Uterus (tissue), 4 donors: Measurements from ENCODE around the gene PAOX. TPM values are rescaled to one million over a fixed set of nuclear protein-coding genes. Genes with fewer than 3 reads are reported as not detected.

Experiments used
- DNase-seq, 2 donors: peaks; one replicate each; pipeline ENCODE4 v3.0.0-alpha.2; 2019 to 2020
- H3K27ac ChIP-seq, 2 donors: fragments of 200-600 bp; sonication (generic); 1 replicate in 1 of 2; 2 replicates in 1 of 2; pipeline ENCODE4 v1.5.1; 2016 to 2018
- H3K27me3 ChIP-seq, 2 donors: fragments of 200-600 bp; sonication (generic); one replicate each; pipeline ENCODE4 v1.5.1; 2018 to 2019; ENCODE audit warnings: control low read depth in 1 of 2
- H3K36me3 ChIP-seq, 2 donors: fragments of 200-600 bp; sonication (generic); one replicate each; pipeline ENCODE4 v1.5.1; 2019; ENCODE audit warnings: control low read depth in 1 of 2
- H3K4me1 ChIP-seq, 2 donors: fragments of 200-600 bp; sonication (generic); one replicate each; pipeline ENCODE4 v1.5.1; 2018 to 2019; ENCODE audit warnings: control low read depth in 1 of 2
- H3K4me3 ChIP-seq, 2 donors: fragments of 200-600 bp; sonication (generic); 1 replicate in 1 of 2; 2 replicates in 1 of 2; pipeline ENCODE4 v1.5.1; 2018 to 2019; ENCODE audit warnings: mild to moderate bottlenecking in 1 of 2
- H3K9me3 ChIP-seq, 2 donors: fragments of 200-600 bp; sonication (generic); one replicate each; pipeline ENCODE4 v1.5.1; 2019; ENCODE audit warnings: control low read depth in 1 of 2
- POLR2A ChIP-seq, 2 donors: fragments of 450-650 bp; IDR thresholded peaks; one replicate each; pipeline ENCODE4 v1.6.1; 2016; ENCODE audit warnings: antibody characterized with exemption in 2 of 2, mild to moderate bottlenecking in 1 of 2, moderate library complexity in 1 of 2
- intact Hi-C: fragments of 100-400 bp; cut with DNase I; formaldehyde crosslinking; loops from one replicate; pipeline ENCODE4 v1.15.1; 2023; ENCODE audit warnings: low total_unique reads
- total RNA-seq, 4 donors: library from RNA; depleted of rRNA in 3 of 4; stranded (reverse); fragments of >200 nt in 3 of 4; gene quantifications; one replicate each; pipeline versions ENCODE4 v1.1.0 to v1.2.4, GENCODE V29; 2014 to 2023
- TF ChIP-seq, protein P1 (sequence below), 4 experiments: fragments of 200-600 bp in 2 of 4; fragments of 450-650 bp in 2 of 4; sonication (generic) in 2 of 4; IDR thresholded peaks; one replicate each; pipeline ENCODE4 v1.5.1; 2016 to 2019; ENCODE audit warnings: antibody characterized with exemption in 4 of 4, mild to moderate bottlenecking in 2 of 4, moderate library complexity in 1 of 4
- donor health status: DM: yes; HTN: yes; CAD: no.

PAOX gene
- total RNA-seq, 4 donors from 2014 or later = 2.0 to 9.3 (median 6.7) TPM

DNA sequence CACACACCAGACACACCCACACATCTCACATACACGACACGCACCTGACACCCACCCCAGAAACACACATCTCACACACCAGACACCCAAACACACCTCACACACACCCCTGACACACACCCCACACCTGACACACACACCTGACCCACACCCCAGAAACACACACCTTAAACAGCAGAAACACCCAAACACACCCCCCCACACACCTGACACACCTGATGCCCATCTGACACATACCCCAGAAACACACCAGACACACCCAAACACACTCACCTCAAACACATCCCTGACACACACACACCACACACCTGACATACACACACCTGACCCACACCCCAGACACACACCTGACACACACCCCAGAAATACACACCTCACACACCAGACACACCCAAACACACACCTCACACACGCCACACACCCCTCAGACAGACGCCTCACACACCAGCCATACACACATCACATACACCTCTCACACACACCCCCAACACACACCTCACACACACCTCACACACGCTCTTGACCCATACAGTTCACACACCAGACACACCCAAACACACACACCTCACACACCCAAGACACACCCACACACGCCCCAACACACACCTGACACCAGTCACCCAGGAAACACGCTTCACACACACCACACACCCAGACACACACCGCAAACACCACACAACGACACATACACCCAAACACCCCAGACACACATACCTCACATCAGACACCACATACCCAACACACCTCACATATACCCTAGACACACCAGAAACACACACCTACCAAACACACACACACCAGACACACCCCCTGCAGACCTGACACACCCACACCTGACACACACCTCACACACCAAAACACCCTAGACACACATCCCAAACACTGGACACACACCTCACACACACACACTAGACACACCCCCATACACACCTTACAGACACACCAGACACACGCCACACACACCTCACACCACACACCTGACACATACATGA, 40.7 kb upstream of the PAOX start:
- TF ChIP-seq, protein P1, sequence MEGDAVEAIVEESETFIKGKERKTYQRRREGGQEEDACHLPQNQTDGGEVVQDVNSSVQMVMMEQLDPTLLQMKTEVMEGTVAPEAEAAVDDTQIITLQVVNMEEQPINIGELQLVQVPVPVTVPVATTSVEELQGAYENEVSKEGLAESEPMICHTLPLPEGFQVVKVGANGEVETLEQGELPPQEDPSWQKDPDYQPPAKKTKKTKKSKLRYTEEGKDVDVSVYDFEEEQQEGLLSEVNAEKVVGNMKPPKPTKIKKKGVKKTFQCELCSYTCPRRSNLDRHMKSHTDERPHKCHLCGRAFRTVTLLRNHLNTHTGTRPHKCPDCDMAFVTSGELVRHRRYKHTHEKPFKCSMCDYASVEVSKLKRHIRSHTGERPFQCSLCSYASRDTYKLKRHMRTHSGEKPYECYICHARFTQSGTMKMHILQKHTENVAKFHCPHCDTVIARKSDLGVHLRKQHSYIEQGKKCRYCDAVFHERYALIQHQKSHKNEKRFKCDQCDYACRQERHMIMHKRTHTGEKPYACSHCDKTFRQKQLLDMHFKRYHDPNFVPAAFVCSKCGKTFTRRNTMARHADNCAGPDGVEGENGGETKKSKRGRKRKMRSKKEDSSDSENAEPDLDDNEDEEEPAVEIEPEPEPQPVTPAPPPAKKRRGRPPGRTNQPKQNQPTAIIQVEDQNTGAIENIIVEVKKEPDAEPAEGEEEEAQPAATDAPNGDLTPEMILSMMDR (IDR thresholded peaks at IDR 0.05) = no peak
- TF ChIP-seq POLR2A (IDR thresholded peaks at IDR 0.05) = no peak
- intact Hi-C loops = no loop called here
- no peak for DNase-seq
- no peak overlapping the region for H3K27ac ChIP-seq
- peaks cover 0 to 21% of the 10 kb centered on the region in 2 donors for H3K4me1 ChIP-seq
- no peaks in the 10 kb centered on the region for H3K36me3 ChIP-seq
- peaks cover 38 to 45% of the 10 kb centered on the region in 2 donors for H3K27me3 ChIP-seq
- H3K9me3 ChIP-seq = no peaks in the 10 kb centered on the region
- H3K4me3 ChIP-seq = no peak overlapping the region

GRCh38 chr10:133339708-133340380, 39.2 kb upstream of the PAOX start:
- no peaks in the 10 kb centered on the region for H3K9me3 ChIP-seq
- no peak for DNase-seq
- no peaks in the 10 kb centered on the region for H3K36me3 ChIP-seq
- intact Hi-C loops = no loop called here
- H3K4me1 ChIP-seq = peaks cover 0 to 21% of the 10 kb centered on the region in 2 donors
- TF ChIP-seq, protein P1 (IDR thresholded peaks at IDR 0.05) = no peak
- TF ChIP-seq POLR2A (IDR thresholded peaks at IDR 0.05) = no peak
- no peak overlapping the region for H3K27ac ChIP-seq
- no peak overlapping the region for H3K4me3 ChIP-seq
- peaks cover 34 to 40% of the 10 kb centered on the region in 2 donors for H3K27me3 ChIP-seq

- DNase-seq = no peak
- Histone ChIP-seq H3K36me3 (no peaks in the 10 kb centered on the region), H3K27me3 (peaks cover 13 to 22% of the 10 kb centered on the region in 2 donors), H3K4me3 (no peak overlapping the region), H3K9me3 (no peaks in the 10 kb centered on the region), H3K27ac (no peak overlapping the region), H3K4me1 (no peaks in the 10 kb centered on the region)
- intact Hi-C loops = no loop called here
- no peak for TF ChIP-seq POLR2A (IDR thresholded peaks at IDR 0.05)
- TF ChIP-seq, protein P1 (IDR thresholded peaks at IDR 0.05) = no peak
These were observed 37.1 kb upstream of the PAOX start for GRCh38 chr10:133341983-133342382.

DNA sequence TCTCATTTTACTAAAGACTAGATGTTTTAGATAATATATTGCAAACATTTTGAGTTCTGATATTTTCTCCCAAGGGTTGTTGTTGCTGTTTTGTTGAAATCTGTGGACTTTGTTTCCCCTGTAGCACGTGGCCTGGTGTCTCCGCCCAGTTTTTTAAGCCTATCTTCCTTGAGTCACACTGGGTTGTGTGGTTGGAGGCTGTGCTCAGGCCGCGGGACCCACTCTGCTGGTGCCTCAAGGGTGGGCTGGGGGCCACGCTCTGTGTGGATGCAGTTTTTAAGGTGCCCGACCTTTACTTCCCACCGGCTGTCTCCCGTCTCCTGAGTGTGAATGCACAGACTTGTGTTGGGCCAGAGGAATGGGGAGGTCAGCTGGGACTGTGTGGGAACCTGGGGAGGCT, 36.1 kb upstream of the PAOX start:
- Histone ChIP-seq H3K36me3 (no peaks in the 10 kb centered on the region), H3K4me3 (no peak overlapping the region), H3K9me3 (no peaks in the 10 kb centered on the region), H3K4me1 (no peaks in the 10 kb centered on the region), H3K27me3 (peaks cover 5 to 12% of the 10 kb centered on the region in 2 donors), H3K27ac (no peak overlapping the region)
- TF ChIP-seq, protein P1 (IDR thresholded peaks at IDR 0.05) = no peak
- TF ChIP-seq POLR2A (IDR thresholded peaks at IDR 0.05) = no peak
- no peak for DNase-seq
- intact Hi-C loops = no loop called here

GRCh38 chr10:133343558-133343957, 35.5 kb upstream of the PAOX start:
- Histone ChIP-seq H3K9me3 (no peaks in the 10 kb centered on the region), H3K36me3 (no peaks in the 10 kb centered on the region), H3K27me3 (peaks cover 0 to 6% of the 10 kb centered on the region in 2 donors), H3K27ac (no peak overlapping the region), H3K4me1 (no peaks in the 10 kb centered on the region), H3K4me3 (no peak overlapping the region)
- intact Hi-C loops = no loop called here
- TF ChIP-seq POLR2A (IDR thresholded peaks at IDR 0.05) = no peak
- TF ChIP-seq, protein P1 (IDR thresholded peaks at IDR 0.05) = no peak
- no peak for DNase-seq
